Measurements from ENCODE around the gene ATCAY.

DNA sequence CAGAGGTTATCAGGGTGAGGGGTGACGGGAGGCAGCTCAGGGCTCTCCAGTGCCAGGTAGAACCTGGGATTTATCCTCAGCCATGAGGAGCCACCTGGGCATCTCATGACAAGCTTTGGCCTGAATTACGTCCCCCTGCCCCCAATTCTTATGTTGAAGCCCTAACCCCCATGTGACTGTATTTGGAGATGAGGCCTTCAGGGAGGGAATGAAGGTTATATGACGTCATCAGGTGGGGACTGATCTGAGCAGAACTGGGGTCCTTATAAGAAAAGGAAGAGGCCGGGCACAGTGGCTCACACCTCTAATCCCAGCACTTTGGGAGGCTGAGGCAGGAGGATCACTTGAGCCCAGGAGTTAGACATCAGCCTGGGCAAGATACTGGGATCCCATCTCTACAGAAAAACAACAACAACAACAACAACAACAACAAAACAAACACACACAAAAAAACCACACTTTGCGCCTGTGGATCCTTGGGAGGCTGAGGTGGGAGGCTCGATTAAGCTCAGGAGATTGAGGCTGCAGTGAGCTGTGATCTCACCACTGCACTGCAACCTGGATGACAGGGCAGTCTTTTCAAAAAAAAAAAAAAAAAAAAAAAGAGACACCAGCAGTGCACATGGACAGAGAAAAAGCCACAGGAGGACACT is 30.0 kb upstream of the ATCAY start:
- TF ChIP-seq, protein P1, sequence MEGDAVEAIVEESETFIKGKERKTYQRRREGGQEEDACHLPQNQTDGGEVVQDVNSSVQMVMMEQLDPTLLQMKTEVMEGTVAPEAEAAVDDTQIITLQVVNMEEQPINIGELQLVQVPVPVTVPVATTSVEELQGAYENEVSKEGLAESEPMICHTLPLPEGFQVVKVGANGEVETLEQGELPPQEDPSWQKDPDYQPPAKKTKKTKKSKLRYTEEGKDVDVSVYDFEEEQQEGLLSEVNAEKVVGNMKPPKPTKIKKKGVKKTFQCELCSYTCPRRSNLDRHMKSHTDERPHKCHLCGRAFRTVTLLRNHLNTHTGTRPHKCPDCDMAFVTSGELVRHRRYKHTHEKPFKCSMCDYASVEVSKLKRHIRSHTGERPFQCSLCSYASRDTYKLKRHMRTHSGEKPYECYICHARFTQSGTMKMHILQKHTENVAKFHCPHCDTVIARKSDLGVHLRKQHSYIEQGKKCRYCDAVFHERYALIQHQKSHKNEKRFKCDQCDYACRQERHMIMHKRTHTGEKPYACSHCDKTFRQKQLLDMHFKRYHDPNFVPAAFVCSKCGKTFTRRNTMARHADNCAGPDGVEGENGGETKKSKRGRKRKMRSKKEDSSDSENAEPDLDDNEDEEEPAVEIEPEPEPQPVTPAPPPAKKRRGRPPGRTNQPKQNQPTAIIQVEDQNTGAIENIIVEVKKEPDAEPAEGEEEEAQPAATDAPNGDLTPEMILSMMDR (conservative IDR thresholded peaks at IDR 0.05; ENCODE audit: low read depth, low read length), result no peak
- TF ChIP-seq EZH2 (IDR thresholded peaks at IDR 0.05; ENCODE audit: low read length, unreplicated experiment), result no peak
